HL-60 (cell line): ENCODE data around the gene UST.

Source experiments
- POLR2AphosphoS5 ChIP-seq: IDR thresholded peaks from 2 replicates; pipeline ENCODE4 v1.6.1; 2012; ENCODE audit warnings: low read depth
- TF ChIP-seq, protein P1 (sequence below): IDR thresholded peaks from one replicate; pipeline ENCODE4 v1.5.1; 2011; ENCODE audit warnings: low read length, control low read depth, inconsistent platforms; ENCODE audit not compliant: insufficient read depth
- TF ChIP-seq, protein P2 (sequence below): IDR thresholded peaks from 2 replicates; pipeline ENCODE4 v1.6.1; 2012; ENCODE audit warnings: low read depth; ENCODE audit not compliant: insufficient replicate concordance

DNA sequence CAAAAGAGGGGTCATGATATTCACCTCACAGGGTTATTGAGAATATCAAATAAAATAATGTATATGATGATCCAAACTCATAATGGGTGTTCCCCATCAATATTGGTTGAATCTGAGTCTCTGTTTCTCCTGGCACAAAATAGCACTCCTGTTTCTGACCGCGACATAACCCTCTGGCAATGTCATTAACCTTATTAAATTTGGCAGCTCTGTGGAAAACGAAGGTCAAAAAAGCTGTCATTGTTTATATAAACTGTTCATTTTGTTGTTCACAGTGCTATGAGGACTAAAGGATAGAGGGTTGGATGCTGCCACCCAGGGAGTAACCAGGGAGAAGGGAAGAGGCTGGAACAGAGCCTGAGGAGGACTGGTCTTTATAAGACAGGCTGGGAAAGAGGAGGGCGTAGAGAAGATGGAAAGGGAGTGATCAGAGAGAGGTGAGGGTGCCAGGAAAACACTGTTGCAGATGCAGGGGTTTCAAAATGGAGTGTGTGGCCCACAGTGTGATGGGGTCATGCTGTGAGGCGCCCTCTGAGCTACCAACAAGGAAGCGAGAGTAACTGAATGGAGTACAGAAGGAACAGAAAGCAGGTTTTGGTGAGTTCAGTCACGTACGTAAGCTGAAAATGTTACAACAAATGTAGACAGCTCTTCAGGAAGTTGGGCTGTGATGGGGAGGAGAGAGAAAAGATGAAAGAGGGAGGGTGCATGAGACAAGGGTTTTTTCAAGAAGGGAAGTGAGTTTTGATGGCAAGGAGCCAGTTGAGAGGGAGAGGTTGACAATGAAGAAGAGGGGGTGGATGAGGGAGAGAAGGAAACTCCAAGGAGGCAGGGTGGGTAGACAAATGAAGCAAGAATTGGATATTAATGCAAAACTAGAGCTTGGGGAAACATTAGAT is 319.1 kb downstream of the UST start:
- TF ChIP-seq, protein P1, sequence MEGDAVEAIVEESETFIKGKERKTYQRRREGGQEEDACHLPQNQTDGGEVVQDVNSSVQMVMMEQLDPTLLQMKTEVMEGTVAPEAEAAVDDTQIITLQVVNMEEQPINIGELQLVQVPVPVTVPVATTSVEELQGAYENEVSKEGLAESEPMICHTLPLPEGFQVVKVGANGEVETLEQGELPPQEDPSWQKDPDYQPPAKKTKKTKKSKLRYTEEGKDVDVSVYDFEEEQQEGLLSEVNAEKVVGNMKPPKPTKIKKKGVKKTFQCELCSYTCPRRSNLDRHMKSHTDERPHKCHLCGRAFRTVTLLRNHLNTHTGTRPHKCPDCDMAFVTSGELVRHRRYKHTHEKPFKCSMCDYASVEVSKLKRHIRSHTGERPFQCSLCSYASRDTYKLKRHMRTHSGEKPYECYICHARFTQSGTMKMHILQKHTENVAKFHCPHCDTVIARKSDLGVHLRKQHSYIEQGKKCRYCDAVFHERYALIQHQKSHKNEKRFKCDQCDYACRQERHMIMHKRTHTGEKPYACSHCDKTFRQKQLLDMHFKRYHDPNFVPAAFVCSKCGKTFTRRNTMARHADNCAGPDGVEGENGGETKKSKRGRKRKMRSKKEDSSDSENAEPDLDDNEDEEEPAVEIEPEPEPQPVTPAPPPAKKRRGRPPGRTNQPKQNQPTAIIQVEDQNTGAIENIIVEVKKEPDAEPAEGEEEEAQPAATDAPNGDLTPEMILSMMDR: no peak
- TF ChIP-seq POLR2AphosphoS5: no peak
- TF ChIP-seq, protein P2, sequence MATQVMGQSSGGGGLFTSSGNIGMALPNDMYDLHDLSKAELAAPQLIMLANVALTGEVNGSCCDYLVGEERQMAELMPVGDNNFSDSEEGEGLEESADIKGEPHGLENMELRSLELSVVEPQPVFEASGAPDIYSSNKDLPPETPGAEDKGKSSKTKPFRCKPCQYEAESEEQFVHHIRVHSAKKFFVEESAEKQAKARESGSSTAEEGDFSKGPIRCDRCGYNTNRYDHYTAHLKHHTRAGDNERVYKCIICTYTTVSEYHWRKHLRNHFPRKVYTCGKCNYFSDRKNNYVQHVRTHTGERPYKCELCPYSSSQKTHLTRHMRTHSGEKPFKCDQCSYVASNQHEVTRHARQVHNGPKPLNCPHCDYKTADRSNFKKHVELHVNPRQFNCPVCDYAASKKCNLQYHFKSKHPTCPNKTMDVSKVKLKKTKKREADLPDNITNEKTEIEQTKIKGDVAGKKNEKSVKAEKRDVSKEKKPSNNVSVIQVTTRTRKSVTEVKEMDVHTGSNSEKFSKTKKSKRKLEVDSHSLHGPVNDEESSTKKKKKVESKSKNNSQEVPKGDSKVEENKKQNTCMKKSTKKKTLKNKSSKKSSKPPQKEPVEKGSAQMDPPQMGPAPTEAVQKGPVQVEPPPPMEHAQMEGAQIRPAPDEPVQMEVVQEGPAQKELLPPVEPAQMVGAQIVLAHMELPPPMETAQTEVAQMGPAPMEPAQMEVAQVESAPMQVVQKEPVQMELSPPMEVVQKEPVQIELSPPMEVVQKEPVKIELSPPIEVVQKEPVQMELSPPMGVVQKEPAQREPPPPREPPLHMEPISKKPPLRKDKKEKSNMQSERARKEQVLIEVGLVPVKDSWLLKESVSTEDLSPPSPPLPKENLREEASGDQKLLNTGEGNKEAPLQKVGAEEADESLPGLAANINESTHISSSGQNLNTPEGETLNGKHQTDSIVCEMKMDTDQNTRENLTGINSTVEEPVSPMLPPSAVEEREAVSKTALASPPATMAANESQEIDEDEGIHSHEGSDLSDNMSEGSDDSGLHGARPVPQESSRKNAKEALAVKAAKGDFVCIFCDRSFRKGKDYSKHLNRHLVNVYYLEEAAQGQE: no peak
